G401 (cell line): ENCODE measurements around the gene TNFRSF1A. TPM values are rescaled to one million over a fixed set of nuclear protein-coding genes. Genes with fewer than 3 reads are reported as not detected.
A peak's percentile ranks its signal among the peaks of the same experiment; 100 is the strongest.
"Not testable (repeated sequence)": the region's sequence is repeated elsewhere in the genome, so short reads cannot be mapped to it uniquely, and the experiment has no call there.

Experiments used
- DNase-seq: peaks from one replicate; pipeline ENCODE4 v3.0.0-alpha.2; 2015; ENCODE audit warnings: low spot score
- in situ Hi-C: cut with HindIII; loops from 2 replicates; pipeline ENCODE4 v1.10.0; 2016; ENCODE audit warnings: low sequenced_read_pairs, mixed read lengths
- total RNA-seq: library from RNA; depleted of rRNA; stranded (reverse); fragments of >200 nt; shearing (Covaris generic); gene quantifications from 2 replicates; pipeline ENCODE4 v1.2.3, GENCODE V29; 2014; rRNA removed

Gene TNFRSF1A
- total RNA-seq, 1 experiment from 2014 or later = 118 TPM

GRCh38 chr12:6289081-6289480 lies 52.8 kb downstream of the TNFRSF1A start:
- in situ Hi-C loops, DNase-seq: not testable (repeated sequence)

GRCh38 chr12:6288235-6288634 lies 53.6 kb downstream of the TNFRSF1A start:
- in situ Hi-C loops = no loop called here
- no peak for DNase-seq

- in situ Hi-C loops = no loop called here
- no peak for DNase-seq
Measured at GRCh38 chr12:6285532-6286306, 56.2 kb downstream of the TNFRSF1A start.

- peak; percentile 54 for DNase-seq
- in situ Hi-C loops = no loop called here
Measured at GRCh38 chr12:6285063-6285477, 56.8 kb downstream of the TNFRSF1A start.

GRCh38 chr12:6284273-6284672 lies 57.6 kb downstream of the TNFRSF1A start:
- DNase-seq = no peak
- in situ Hi-C loops = no loop called here

GRCh38 chr12:6282453-6282840 lies 59.4 kb downstream of the TNFRSF1A start:
- DNase-seq = no peak
- in situ Hi-C loops = no loop called here

- in situ Hi-C loops = no loop called here
Measured at GRCh38 chr12:6281081-6281809, 60.6 kb downstream of the TNFRSF1A start.

GRCh38 chr12:6280672-6281071 lies 61.2 kb downstream of the TNFRSF1A start:
- DNase-seq = no peak
- in situ Hi-C loops = no loop called here

More at GRCh38 chr12:6281081-6281809, 60.6 kb downstream of the TNFRSF1A start:
- DNase-seq = no peak

GRCh38 chr12:6280053-6280469 lies 61.8 kb downstream of the TNFRSF1A start:
- DNase-seq = no peak
- in situ Hi-C loops = no loop called here

GRCh38 chr12:6279631-6280030 lies 62.2 kb downstream of the TNFRSF1A start:
- in situ Hi-C loops = no loop called here
- DNase-seq = no peak

GRCh38 chr12:6279256-6279628 lies 62.6 kb downstream of the TNFRSF1A start:
- in situ Hi-C loops = no loop called here
- DNase-seq = no peak

Other genes starting within 250 kb of the TNFRSF1A start
- 0.06 and 0.34 TPM in 2 replicates for gene VWF, start 217.4 kb downstream of the TNFRSF1A start, total RNA-seq
- gene CD9, start 141.7 kb downstream of the TNFRSF1A start, total RNA-seq = 34.3 and 46.6 TPM in 2 replicates
- 0.06 and 0.14 TPM in 2 replicates for gene PLEKHG6, start 31.4 kb downstream of the TNFRSF1A start, total RNA-seq
- 28.7 and 67.9 TPM in 2 replicates for gene SCNN1A, start 33.5 kb upstream of the TNFRSF1A start, total RNA-seq
- gene LTBR, start 42.1 kb upstream of the TNFRSF1A start, total RNA-seq = 0.86 and 10.1 TPM in 2 replicates
- gene CD27, start 102.9 kb upstream of the TNFRSF1A start, total RNA-seq = not detected in 2 replicates
- 0.25 TPM in 1 of 2 replicates, not detected in the other for gene TAPBPL, start 110.0 kb upstream of the TNFRSF1A start, total RNA-seq
- gene VAMP1, start 128.6 kb upstream of the TNFRSF1A start, total RNA-seq = 7.6 and 9.3 TPM in 2 replicates
- 363 and 396 TPM in 2 replicates for gene MRPL51, start 151.2 kb upstream of the TNFRSF1A start, total RNA-seq
- 86.1 and 102 TPM in 2 replicates for gene NCAPD2, start 152.0 kb upstream of the TNFRSF1A start, total RNA-seq
- gene GAPDH, start 192.4 kb upstream of the TNFRSF1A start, total RNA-seq = 3,766 and 4,312 TPM in 2 replicates
- gene IFFO1, start 214.0 kb upstream of the TNFRSF1A start, total RNA-seq = 11.7 and 13.2 TPM in 2 replicates
- gene NOP2, start 226.2 kb upstream of the TNFRSF1A start, total RNA-seq = 45.5 and 70.7 TPM in 2 replicates